GM06990 (cell line): Measurements from ENCODE around the gene SLC6A7.

ENCODE experiments used
- DNase-seq: peaks from one replicate; pipeline ENCODE4 v3.0.0-alpha.2; 2011; ENCODE audit not compliant: insufficient read length; ENCODE audit errors: extremely low read depth
- H3K27me3 ChIP-seq: replicated peaks from 2 replicates; pipeline ENCODE4 v1.6.0; 2011; ENCODE audit warnings: low read length; ENCODE audit not compliant: control insufficient read depth, insufficient read depth
- H3K36me3 ChIP-seq: 2 replicates; pipeline ENCODE4 v1.5.1; 2011; ENCODE audit warnings: low read length; ENCODE audit not compliant: control insufficient read depth, insufficient read depth
- H3K4me3 ChIP-seq: replicated peaks from 2 replicates; pipeline ENCODE4 v1.5.1; 2011; ENCODE audit warnings: low read depth, mild to moderate bottlenecking, control low read depth, low read length
- CTCF ChIP-seq: IDR thresholded peaks from 2 replicates; pipeline ENCODE4 v1.5.1; 2011; ENCODE audit warnings: low read length, control low read depth, mild to moderate bottlenecking, inconsistent platforms; ENCODE audit not compliant: insufficient read depth, poor library complexity, severe bottlenecking

SLC6A7 gene

GRCh38 chr5:150206098-150206778, 16.4 kb downstream of the SLC6A7 start:
- no peak for TF ChIP-seq CTCF
- Histone ChIP-seq H3K27me3 (peaks cover 2% of the 10 kb centered on the region; the same call in 1 of the 2 replicates), H3K4me3 (no peak overlapping the region), H3K36me3 (no peaks in the 10 kb centered on the region)
- DNase-seq, result no peak

GRCh38 chr5:150206779-150207115, 16.9 kb downstream of the SLC6A7 start:
- Histone ChIP-seq H3K4me3 (no peak overlapping the region), H3K36me3 (no peaks in the 10 kb centered on the region), H3K27me3 (peaks cover 2% of the 10 kb centered on the region; the same call in 1 of the 2 replicates)
- DNase-seq, result no peak
- TF ChIP-seq CTCF, result no peak

GRCh38 chr5:150208187-150209098, 18.6 kb downstream of the SLC6A7 start:
- Histone ChIP-seq H3K36me3 (no peaks in the 10 kb centered on the region), H3K4me3 (no peak overlapping the region), H3K27me3 (peaks cover under 1% of the 10 kb centered on the region; the same call in 1 of the 2 replicates)
- DNase-seq, result no peak
- no peak for TF ChIP-seq CTCF

GRCh38 chr5:150209099-150209635, 19.3 kb downstream of the SLC6A7 start:
- H3K36me3 ChIP-seq, result no peaks in the 10 kb centered on the region
- H3K4me3 ChIP-seq, result no peak overlapping the region
- DNase-seq, result no peak
- no peaks in the 10 kb centered on the region; the same call in 1 of the 2 replicates for H3K27me3 ChIP-seq
- no peak for TF ChIP-seq CTCF

GRCh38 chr5:150210644-150211043, 20.8 kb downstream of the SLC6A7 start:
- Histone ChIP-seq H3K4me3 (no peak overlapping the region), H3K36me3 (no peaks in the 10 kb centered on the region), H3K27me3 (no peaks in the 10 kb centered on the region; the same call in 1 of the 2 replicates)
- TF ChIP-seq CTCF, result no peak
- DNase-seq, result no peak
